ENCODE results near the gene ZSCAN22. TPM values are rescaled to one million over a fixed set of nuclear protein-coding genes. Genes with fewer than 3 reads are reported as not detected.

Gene ZSCAN22
- 1 to 10 TPM; 2.8 to 3.2 TPM for total RNA-seq

GRCh38 chr19:58326914-58327726, at the start of gene ZSCAN22:
ZSCAN22 (plus strand) TSS chr19:58326994; CDS start chr19:58334803, 7,809 bp downstream.
- Mint-ChIP-seq H3K4me3 (no peak within 1 kb of the TSS), H3K27me3 (no peaks in the 10 kb centered on the region), H3K9me3 (no peaks in the 10 kb centered on the region), H3K36me3 (peaks cover 8% of the 10 kb centered on the region), H3K4me1 (no peaks in the 10 kb centered on the region), H3K27ac (no peak within 1 kb of the TSS)
- peak; percentile 92 for DNase-seq

DNA sequence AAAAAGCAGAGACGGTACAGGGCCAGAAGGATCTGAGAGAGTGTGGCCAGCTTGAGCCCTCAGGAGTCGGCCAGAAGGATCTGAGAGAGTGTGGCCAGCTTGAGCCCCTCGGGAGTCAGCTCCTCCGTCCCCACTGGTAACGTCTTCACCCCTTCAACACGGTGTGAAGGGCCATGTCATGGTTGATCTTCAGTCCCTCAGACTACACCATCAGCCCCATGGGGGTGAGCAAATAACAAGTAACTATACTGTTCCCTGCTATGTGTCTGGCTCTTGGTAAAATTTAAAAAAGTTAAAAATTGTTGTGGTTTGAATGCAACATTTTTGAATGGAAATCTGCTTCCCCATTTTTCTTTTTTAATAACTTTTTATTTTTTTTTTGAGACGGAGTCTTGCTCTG, 49.6 kb upstream of the ZSCAN22 start:
- Mint-ChIP-seq H3K9me3 (peaks cover 18% of the 10 kb centered on the region), H3K27ac (no peak overlapping the region), H3K27me3 (no peaks in the 10 kb centered on the region), H3K4me3 (peak overlapping the region; percentile 93), H3K36me3 (peaks cover 79% of the 10 kb centered on the region), H3K4me1 (peaks cover 28% of the 10 kb centered on the region)
- no peak for DNase-seq

DNA sequence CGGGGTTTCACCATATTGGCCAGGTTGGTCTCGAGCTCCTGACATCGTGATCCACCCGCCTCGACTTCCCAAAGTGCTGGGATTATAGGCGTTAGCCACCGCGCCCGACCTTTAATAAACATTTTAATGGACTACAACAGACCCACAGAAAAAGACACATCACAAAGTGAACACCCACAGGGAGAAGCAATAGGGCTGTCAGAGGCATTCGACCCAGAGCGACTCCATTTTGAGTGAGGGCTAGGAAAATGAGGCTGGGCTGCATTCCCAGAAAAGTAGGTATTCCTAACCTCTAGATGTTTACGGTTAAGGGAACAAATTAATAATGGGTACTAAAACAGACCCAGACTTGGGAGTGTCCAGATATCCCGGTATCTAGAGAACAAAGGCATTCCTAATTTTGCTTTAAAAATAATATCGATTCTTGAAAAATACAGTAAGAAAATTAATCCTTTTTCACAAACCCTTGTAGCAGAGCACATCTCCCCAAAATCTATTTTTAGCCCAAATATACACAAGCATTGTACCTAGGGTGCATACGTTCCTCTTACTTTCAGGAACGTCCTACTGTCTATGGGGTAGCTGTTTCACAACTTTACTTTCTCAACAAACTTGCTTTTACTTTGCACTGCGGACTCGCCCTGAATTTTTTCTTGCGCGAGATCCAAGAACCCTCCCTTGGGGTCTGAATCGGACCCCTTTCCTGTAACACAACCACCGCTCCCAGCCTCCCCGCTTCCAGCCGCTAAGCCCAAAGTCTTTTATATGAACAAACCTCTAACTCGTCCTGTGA, 48.9 kb upstream of the ZSCAN22 start:
- DNase-seq, result no peak
- peaks cover 75% of the 10 kb centered on the region for H3K36me3 Mint-ChIP-seq
- H3K4me3 Mint-ChIP-seq, result peak overlapping the region; percentile 93
- no peaks in the 10 kb centered on the region for H3K27me3 Mint-ChIP-seq
- peaks cover 17% of the 10 kb centered on the region for H3K9me3 Mint-ChIP-seq
- H3K4me1 Mint-ChIP-seq, result peaks cover 30% of the 10 kb centered on the region
- peak overlapping the region; percentile 95 for H3K27ac Mint-ChIP-seq

- Mint-ChIP-seq H3K9me3 (peaks cover 16% of the 10 kb centered on the region), H3K4me3 (peak within 1 kb of the TSS; percentile 93), H3K27ac (peak within 1 kb of the TSS; percentile 95), H3K4me1 (peaks cover 30% of the 10 kb centered on the region), H3K36me3 (peaks cover 76% of the 10 kb centered on the region), H3K27me3 (no peaks in the 10 kb centered on the region)
- peak; percentile 99 for DNase-seq
Observed at GRCh38 chr19:58278541-58279041, 48.2 kb upstream of the ZSCAN22 start, which contains the start of gene ZNF8. ZNF8 (plus strand) TSS chr19:58278955; CDS start chr19:58279082, 127 bp downstream.

DNA sequence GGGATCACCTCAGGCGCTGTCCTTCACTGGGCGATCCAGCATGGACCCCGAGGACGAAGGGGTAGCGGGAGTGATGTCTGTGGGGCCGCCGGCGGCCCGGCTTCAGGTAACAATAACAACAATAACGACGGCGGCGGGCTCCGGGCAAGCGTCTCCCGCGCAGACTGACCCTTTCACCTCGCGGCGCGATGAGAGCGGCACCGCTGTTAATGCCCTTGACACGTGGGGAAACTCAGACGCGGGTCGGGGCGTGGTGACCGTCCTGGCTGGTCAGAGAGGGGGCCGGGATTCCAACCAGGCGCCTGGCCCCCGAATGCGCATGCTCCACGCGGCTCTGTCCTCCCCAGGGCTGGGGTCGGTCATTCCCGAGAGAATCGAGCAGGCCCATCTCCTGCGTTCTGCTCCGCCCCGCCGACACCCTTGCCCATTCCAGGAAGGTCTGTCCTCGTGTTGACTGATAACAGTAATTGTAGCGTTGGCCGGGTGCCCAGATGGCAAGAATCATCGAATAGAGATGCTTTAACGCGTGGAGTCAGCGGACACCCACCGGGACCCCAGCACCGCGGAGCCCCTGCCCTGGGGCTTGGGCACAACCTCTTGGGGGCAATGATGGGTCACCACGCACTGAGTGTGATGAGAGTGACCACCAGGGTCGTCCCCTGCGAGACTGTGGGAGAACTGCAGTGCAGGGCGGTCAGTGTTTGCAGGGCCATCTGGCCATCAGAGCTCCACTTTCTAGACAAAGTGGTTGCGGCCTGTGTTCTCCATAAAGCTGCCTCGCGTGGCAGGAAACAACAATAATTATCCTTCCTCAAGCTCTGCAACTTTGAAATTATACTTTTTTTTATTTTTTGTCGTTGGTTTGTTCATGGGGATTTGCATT, 47.5 kb upstream of the ZSCAN22 start:
- peaks cover 74% of the 10 kb centered on the region for H3K36me3 Mint-ChIP-seq
- peak overlapping the region; percentile 95 for H3K27ac Mint-ChIP-seq
- H3K27me3 Mint-ChIP-seq, result no peaks in the 10 kb centered on the region
- H3K4me1 Mint-ChIP-seq, result peaks cover 30% of the 10 kb centered on the region
- H3K9me3 Mint-ChIP-seq, result peaks cover 16% of the 10 kb centered on the region
- peak overlapping the region; percentile 93 for H3K4me3 Mint-ChIP-seq
- DNase-seq, result peak; percentile 48

DNA sequence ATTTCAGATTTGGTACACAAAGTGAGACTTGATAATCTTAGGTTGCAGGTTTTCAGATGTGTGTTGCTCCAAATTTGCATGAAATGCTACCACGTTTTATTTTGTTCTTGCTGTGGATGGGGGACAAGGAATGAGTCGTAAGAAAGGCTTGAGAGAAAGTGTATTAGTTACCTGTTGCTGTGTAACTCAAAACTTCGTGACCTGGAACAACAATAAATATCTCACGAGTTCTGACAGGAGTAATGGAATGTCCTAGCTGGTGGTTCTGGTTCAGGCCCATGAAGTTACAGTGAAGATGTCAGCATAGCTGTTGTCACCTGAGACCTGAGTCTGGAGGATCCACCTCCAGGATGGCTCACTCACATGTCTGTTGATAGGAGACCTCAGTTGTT, 46.9 kb upstream of the ZSCAN22 start:
- H3K27me3 Mint-ChIP-seq, result no peaks in the 10 kb centered on the region
- H3K36me3 Mint-ChIP-seq, result peaks cover 70% of the 10 kb centered on the region
- peaks cover 32% of the 10 kb centered on the region for H3K4me1 Mint-ChIP-seq
- H3K4me3 Mint-ChIP-seq, result peak overlapping the region; percentile 93
- no peak for DNase-seq
- peak overlapping the region; percentile 95 for H3K27ac Mint-ChIP-seq
- peaks cover 11% of the 10 kb centered on the region for H3K9me3 Mint-ChIP-seq

DNA sequence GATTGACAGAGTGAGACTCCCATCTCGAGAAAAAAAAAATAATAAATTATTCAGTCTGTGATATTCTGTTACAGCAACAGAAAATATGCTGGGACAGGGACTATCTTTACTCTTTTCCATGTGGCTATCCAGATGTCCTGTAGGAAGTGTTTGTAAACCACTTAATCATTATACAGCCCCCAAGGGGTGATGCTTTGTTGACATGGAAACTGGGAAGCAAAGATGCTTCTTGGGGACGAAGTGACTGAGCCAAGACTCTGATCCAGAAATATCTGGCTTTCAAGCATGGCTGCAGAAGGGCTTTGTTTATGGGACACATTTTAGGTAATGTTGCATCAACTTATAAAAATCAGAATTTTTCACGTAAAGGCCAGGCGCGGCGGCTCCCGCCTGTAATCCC, 42.6 kb upstream of the ZSCAN22 start:
- H3K27me3 Mint-ChIP-seq, result no peaks in the 10 kb centered on the region
- H3K4me3 Mint-ChIP-seq, result no peak overlapping the region
- no peak for DNase-seq
- H3K9me3 Mint-ChIP-seq, result peaks cover 1% of the 10 kb centered on the region
- no peak overlapping the region for H3K27ac Mint-ChIP-seq
- peaks cover 28% of the 10 kb centered on the region for H3K4me1 Mint-ChIP-seq
- H3K36me3 Mint-ChIP-seq, result peaks cover 71% of the 10 kb centered on the region

- no peak overlapping the region for H3K4me3 Mint-ChIP-seq
- no peaks in the 10 kb centered on the region for H3K27me3 Mint-ChIP-seq
- no peak overlapping the region for H3K27ac Mint-ChIP-seq
- H3K9me3 Mint-ChIP-seq, result peaks cover 27% of the 10 kb centered on the region
- no peaks in the 10 kb centered on the region for H3K4me1 Mint-ChIP-seq
- no peak for DNase-seq
- H3K36me3 Mint-ChIP-seq, result peaks cover 88% of the 10 kb centered on the region
Observed at GRCh38 chr19:58291943-58292342, 34.9 kb upstream of the ZSCAN22 start.

DNA sequence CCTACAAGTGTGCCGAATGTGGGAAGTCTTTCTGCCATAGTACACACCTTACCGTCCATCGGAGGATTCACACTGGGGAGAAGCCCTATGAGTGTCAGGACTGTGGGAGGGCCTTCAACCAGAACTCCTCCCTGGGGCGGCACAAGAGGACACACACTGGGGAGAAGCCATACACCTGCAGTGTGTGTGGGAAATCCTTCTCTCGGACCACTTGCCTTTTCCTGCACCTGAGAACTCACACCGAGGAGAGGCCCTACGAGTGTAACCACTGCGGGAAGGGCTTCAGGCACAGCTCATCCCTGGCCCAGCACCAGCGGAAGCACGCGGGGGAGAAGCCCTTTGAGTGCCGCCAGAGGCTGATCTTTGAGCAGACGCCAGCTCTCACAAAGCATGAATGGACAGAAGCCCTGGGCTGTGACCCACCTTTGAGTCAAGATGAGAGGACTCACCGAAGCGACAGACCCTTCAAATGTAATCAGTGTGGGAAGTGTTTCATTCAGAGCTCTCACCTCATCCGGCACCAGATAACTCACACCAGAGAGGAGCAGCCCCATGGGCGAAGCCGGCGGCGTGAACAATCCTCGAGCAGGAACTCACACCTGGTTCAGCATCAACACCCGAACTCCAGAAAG, 31.9 kb upstream of the ZSCAN22 start:
- Mint-ChIP-seq H3K27ac (no peak overlapping the region), H3K4me1 (no peaks in the 10 kb centered on the region), H3K9me3 (peaks cover 27% of the 10 kb centered on the region), H3K27me3 (no peaks in the 10 kb centered on the region), H3K4me3 (no peak overlapping the region), H3K36me3 (peaks cover 87% of the 10 kb centered on the region)
- no peak for DNase-seq

DNA sequence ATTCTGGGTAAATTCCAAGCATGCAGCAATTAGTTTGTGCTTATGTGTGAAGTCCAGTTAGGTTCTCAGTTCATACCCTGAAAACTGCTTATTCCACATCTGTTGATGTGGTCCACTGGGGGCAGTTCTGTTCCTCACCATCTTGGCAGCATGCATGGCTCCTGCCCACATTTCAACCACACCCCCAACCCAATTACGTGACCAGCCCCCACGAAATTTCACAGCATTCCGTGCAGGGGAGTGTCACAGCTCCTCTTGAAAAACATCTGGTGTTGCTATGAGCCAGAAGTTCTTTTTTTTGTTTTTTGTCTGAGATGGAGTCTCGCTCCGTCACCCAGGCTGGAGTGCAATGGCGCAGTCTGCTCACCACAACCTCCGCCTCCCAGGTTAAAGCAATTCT, 30.7 kb upstream of the ZSCAN22 start:
- Mint-ChIP-seq H3K27me3 (no peaks in the 10 kb centered on the region), H3K27ac (no peak overlapping the region), H3K4me3 (no peak overlapping the region), H3K36me3 (peaks cover 88% of the 10 kb centered on the region), H3K9me3 (peaks cover 29% of the 10 kb centered on the region), H3K4me1 (no peaks in the 10 kb centered on the region)
- DNase-seq, result no peak

DNA sequence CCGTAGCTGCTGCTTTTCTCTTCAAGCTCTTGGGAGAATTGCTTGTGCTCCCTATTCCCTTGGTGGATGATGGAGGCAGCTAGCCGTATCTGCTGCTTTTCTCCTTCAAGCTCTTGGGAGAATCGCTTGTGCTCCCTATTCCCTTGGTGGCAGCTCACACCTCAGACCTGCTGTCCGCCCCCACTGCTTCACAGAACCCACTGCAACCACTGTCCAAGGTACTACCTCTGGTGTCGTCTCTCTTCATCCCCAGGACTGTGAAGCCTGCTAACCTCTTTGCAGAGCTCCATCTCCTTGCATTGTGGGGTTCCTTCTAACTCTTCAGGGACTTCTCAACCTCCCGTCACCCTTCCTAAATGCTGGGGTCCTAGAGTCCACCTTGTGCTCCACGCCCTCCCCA, 26.2 kb upstream of the ZSCAN22 start:
- H3K9me3 Mint-ChIP-seq, result peaks cover 5% of the 10 kb centered on the region
- no peak for DNase-seq
- H3K27ac Mint-ChIP-seq, result no peak overlapping the region
- no peak overlapping the region for H3K4me3 Mint-ChIP-seq
- peaks cover 5% of the 10 kb centered on the region for H3K4me1 Mint-ChIP-seq
- H3K27me3 Mint-ChIP-seq, result no peaks in the 10 kb centered on the region
- peaks cover 71% of the 10 kb centered on the region for H3K36me3 Mint-ChIP-seq

- Mint-ChIP-seq H3K36me3 (peaks cover 71% of the 10 kb centered on the region), H3K4me1 (peaks cover 35% of the 10 kb centered on the region), H3K27ac (peak overlapping the region; percentile 97), H3K4me3 (peak overlapping the region; percentile 98), H3K27me3 (no peaks in the 10 kb centered on the region), H3K9me3 (peaks cover 5% of the 10 kb centered on the region)
- no peak for DNase-seq
Observed at GRCh38 chr19:58304255-58304654, 22.5 kb upstream of the ZSCAN22 start.

DNA sequence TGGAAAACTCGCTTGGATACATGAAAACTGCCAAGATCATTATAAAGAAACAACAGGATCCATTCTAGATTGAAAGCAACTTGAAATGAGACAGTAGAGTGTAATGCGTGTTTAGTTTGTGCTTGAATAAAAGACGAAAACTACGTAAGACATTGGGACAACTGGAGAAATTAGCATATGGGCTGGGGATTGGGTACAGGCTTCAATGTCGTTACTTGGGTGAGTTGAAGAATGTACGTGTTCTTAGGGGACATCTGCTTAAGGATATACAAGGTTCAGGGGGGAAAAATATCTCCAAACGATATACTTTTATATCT, 22.1 kb upstream of the ZSCAN22 start:
- H3K27me3 Mint-ChIP-seq, result no peaks in the 10 kb centered on the region
- peak overlapping the region; percentile 97 for H3K27ac Mint-ChIP-seq
- H3K36me3 Mint-ChIP-seq, result peaks cover 73% of the 10 kb centered on the region
- DNase-seq, result no peak
- H3K4me1 Mint-ChIP-seq, result peaks cover 36% of the 10 kb centered on the region
- peaks cover 5% of the 10 kb centered on the region for H3K9me3 Mint-ChIP-seq
- peak overlapping the region; percentile 98 for H3K4me3 Mint-ChIP-seq

Measured in activated naive CD8-positive, alpha-beta T cell treated with anti-CD3 and anti-CD28 coated beads for 36 hours (primary cell).